ENCODE results near the gene ZNF423. TPM values are rescaled to one million over a fixed set of nuclear protein-coding genes. Genes with fewer than 3 reads are reported as not detected.
A peak's percentile ranks its signal among the peaks of the same experiment; 100 is the strongest.

ZNF423 gene
- total RNA-seq, 1 donor from 2014 or later = 19.8 TPM

- no peaks in the 10 kb centered on the region for H3K9me3 Mint-ChIP-seq
- H3K4me1 Mint-ChIP-seq = peaks cover 14% of the 10 kb centered on the region
- TF ChIP-seq CTCF (IDR thresholded peaks at IDR 0.05; ENCODE audit: unreplicated experiment) = no peak
- no peak overlapping the region for H3K27ac Mint-ChIP-seq
- H3K36me3 Mint-ChIP-seq = no peaks in the 10 kb centered on the region
- H3K27me3 Mint-ChIP-seq (ENCODE audit: low read depth) = no peaks in the 10 kb centered on the region
- no peak overlapping the region for H3K4me3 Mint-ChIP-seq
- no peak for DNase-seq (ENCODE audit: low spot score in 2 of 2, unreplicated experiment in 2 of 2)
These were observed 147.4 kb downstream of the ZNF423 start for GRCh38 chr16:49708491-49708890.

DNA sequence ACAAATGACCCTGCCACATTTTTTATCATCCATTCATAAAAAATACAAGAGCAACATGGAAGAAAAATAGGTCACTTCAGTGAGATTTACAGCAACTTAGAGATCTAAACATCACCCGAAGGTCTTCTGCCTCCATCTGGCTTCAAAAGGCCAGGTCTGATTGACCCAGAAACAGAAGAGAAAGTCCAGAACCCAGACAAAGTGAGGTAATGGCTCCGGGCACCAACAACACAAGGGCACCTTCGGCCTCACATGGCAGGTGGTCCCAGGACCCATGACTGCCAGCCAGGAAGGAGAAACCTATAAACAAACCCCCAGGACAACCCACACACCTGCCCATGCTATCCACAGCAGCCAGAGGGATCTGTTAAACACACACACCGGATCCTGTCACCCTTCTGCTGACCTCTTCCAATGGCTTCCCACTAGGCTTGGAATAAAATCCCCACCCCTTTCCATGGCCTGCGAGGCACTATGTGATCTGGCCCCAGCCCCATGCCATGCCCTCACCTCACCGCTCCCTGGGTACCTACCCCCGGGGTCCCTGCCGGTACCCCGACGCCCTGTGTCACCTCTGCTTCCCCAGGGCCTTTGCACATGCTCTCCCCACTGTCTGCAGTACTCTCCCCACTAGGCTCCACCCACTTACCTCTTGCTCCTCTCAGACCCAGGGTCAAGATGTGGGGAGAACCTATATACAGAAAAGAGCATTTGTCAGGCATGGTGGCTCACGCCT, 149.1 kb downstream of the ZNF423 start:
- DNase-seq (ENCODE audit: low spot score in 2 of 2, unreplicated experiment in 2 of 2) = no peak
- Mint-ChIP-seq H3K4me3 (no peak overlapping the region), H3K9me3 (no peaks in the 10 kb centered on the region), H3K4me1 (peaks cover 28% of the 10 kb centered on the region), H3K36me3 (no peaks in the 10 kb centered on the region), H3K27me3 (ENCODE audit: low read depth) (no peaks in the 10 kb centered on the region), H3K27ac (no peak overlapping the region)
- TF ChIP-seq CTCF (IDR thresholded peaks at IDR 0.05; ENCODE audit: unreplicated experiment) = no peak

DNA sequence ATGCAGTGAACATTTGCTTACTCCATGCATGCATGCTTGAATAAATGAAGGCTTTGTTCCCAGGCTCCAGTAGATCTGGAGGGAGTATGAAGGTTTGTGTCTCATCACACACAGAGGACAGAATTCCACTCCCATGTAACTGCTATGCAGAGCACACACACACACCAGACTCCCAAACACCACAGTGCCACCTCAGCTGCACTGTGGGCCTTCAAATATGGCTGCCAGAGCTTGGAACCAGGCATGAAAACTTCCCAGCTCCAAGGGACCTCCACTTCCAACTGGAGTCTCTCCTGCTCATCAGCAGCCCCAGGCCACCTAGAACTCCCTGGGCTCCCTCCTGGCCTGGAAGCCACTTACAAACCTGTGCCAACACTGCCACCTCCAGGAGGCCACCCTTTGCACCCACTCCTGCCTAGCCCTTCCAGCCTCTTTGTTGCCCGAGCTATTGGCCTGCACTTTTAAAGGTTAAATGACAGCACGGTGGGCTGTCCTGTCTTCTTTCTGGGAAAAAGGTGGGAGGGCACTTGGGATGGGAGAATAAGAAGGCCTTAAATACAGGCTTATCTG, 151.2 kb downstream of the ZNF423 start:
- H3K27me3 Mint-ChIP-seq (ENCODE audit: low read depth) = no peaks in the 10 kb centered on the region
- H3K9me3 Mint-ChIP-seq = no peaks in the 10 kb centered on the region
- no peaks in the 10 kb centered on the region for H3K36me3 Mint-ChIP-seq
- peaks cover 48% of the 10 kb centered on the region for H3K4me1 Mint-ChIP-seq
- no peak overlapping the region for H3K27ac Mint-ChIP-seq
- H3K4me3 Mint-ChIP-seq = no peak overlapping the region
- TF ChIP-seq CTCF (IDR thresholded peaks at IDR 0.05; ENCODE audit: unreplicated experiment) = no peak
- no peak for DNase-seq (ENCODE audit: low spot score in 2 of 2, unreplicated experiment in 2 of 2)

DNA sequence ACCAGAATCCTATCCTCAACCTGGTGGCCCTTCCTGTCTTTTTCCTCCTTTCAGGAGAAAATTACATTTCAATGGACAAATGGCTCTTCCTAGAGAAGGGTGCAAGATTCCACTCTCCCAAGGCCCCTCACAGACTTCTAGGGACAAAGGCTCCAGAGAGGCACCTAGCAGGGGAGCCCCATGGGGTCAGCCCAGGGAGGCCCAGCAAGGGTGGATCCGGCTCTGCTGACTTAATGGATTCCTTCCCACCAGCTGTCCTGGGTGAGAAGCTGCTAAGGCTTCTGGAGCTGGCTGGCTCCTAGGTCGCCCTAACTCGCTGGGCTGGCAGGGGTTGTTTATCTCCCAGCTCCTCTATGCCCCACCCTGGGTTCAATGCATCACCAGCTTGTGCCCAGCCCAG, 152.4 kb downstream of the ZNF423 start:
- Mint-ChIP-seq H3K4me3 (peak overlapping the region; percentile 43), H3K9me3 (no peaks in the 10 kb centered on the region), H3K27me3 (ENCODE audit: low read depth) (no peaks in the 10 kb centered on the region), H3K36me3 (no peaks in the 10 kb centered on the region), H3K27ac (no peak overlapping the region), H3K4me1 (peaks cover 60% of the 10 kb centered on the region)
- DNase-seq (ENCODE audit: low spot score in 2 of 2, unreplicated experiment in 2 of 2) = no peak
- no peak for TF ChIP-seq CTCF (IDR thresholded peaks at IDR 0.05; ENCODE audit: unreplicated experiment)

- TF ChIP-seq CTCF (IDR thresholded peaks at IDR 0.05; ENCODE audit: unreplicated experiment) = no peak
- H3K9me3 Mint-ChIP-seq = no peaks in the 10 kb centered on the region
- H3K27ac Mint-ChIP-seq = peak overlapping the region; percentile 94
- DNase-seq (ENCODE audit: low spot score in 2 of 2, unreplicated experiment in 2 of 2) = peak; percentile 44 to 68
- peaks cover 76% of the 10 kb centered on the region for H3K4me1 Mint-ChIP-seq
- no peaks in the 10 kb centered on the region for H3K36me3 Mint-ChIP-seq
- H3K4me3 Mint-ChIP-seq = peak overlapping the region; percentile 43
- H3K27me3 Mint-ChIP-seq (ENCODE audit: low read depth) = no peaks in the 10 kb centered on the region
These were observed 154.0 kb downstream of the ZNF423 start for GRCh38 chr16:49701789-49702494.
